GM21515 (cell line): ENCODE results near the gene ASB3.
"Not testable (repeated sequence)": the region's sequence is repeated elsewhere in the genome, so short reads cannot be mapped to it uniquely, and the experiment has no call there.

Experiments used
- ATAC-seq: cut with Tn5 transposase; IDR thresholded peaks from one replicate; pipeline ENCODE4 v1.9.1; 2021; ENCODE audit not compliant: unreplicated experiment

Gene ASB3

DNA sequence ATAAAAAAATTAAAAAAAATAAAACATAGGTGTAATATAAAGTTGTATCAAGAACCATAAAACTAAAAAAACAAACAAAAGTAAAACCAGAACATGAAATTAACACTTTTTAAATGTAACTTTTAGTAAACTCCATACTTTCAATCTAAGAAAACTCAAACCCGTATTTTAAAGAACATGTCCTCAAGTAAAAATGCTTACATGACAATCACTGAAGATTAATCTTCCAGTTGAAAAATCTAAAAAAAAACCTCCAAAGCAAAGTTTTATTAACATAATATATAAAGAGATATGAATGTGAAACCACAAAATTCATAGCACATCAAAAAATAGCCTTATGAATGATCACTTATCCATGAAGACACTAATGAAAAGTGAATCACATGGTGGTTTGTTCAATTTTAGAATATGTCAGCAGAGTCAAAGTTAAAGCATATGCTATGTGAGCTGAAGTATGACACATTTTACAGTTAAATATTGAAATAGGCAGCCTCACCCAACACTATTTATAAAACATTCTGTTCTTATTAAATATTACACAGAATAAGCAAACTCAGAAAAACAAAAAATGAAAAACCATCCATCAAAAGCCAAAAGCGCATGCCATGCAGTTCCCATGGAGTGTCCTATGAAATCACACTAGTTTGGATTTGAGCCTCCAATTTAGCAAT, 42.2 kb downstream of the ASB3 start:
- no peak for ATAC-seq

DNA sequence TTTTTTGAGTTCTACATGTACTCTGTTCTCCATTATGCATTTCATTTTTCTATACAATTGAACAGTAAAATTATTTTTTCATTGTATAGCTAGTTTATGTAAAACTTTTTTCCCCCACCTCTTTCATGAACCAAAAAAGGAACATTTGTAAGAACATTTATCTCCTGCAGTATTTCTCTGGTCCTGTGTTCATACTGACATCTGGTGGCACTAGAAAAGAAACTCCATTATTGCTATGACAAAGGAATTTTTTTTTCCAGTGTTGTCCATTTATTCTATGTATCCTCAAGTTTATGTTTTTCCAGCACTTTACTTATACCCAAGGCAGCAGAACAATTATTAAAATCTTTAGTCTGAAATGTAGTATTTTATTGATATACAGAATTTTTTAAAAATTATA, 46.6 kb downstream of the ASB3 start:
- no peak for ATAC-seq

DNA sequence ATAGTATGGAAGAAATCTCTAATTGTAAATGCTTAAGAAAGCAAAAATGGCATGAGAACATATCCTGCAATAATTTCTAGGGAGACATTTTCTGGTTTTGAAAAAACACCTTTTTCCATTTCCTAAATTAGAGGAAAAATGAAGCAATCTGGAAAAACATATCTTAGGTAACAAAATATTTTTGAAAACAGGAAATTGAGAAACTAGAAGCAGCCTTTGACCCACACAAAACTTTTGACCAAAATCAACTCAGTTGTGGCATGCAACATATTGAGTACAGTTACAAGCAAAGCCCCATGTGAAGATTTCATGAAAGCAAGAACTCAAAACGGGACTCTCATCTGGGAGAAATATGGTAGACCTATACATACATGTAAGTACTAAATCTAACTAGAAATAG, 47.7 kb downstream of the ASB3 start:
- no peak for ATAC-seq

GRCh38 chr2:53737091-53737490, 49.7 kb downstream of the ASB3 start:
- no peak for ATAC-seq

DNA sequence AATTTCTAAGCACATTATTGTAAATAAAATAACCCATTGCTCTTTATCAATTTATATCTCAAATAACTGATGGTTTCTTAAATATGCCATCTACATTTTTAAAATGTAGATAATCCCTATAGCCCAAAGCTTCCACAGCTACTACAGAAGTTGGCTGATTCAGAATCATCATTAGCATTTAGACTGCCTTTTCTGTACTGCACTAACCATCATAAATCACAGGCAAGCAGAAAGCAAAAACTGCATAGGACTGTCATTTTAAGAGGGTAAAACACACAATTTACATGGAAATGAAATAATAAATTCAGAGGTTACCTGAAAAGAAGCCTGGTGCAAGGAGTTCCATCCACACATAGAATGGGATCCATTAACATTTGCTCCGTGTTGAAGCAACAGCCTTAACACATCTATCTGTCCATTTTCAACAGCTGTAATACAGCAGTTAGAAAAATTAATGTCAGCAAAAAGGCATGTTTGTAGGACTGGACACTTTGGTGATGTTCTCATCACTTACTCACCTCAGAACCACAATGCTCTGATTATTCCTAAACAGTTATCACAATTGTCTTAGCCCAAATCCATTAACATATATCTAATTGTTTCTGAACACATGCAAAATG, 57.5 kb downstream of the ASB3 start:
- no peak for ATAC-seq

- ATAC-seq = no peak
Observed at GRCh38 chr2:53727921-53728320, 58.8 kb downstream of the ASB3 start.

- no peak for ATAC-seq
Observed at GRCh38 chr2:53725662-53726061, 61.1 kb downstream of the ASB3 start.

GRCh38 chr2:53724536-53724935, 62.2 kb downstream of the ASB3 start:
- no peak for ATAC-seq

- ATAC-seq = not testable (repeated sequence)
Observed at GRCh38 chr2:53720944-53721343, 65.8 kb downstream of the ASB3 start.

DNA sequence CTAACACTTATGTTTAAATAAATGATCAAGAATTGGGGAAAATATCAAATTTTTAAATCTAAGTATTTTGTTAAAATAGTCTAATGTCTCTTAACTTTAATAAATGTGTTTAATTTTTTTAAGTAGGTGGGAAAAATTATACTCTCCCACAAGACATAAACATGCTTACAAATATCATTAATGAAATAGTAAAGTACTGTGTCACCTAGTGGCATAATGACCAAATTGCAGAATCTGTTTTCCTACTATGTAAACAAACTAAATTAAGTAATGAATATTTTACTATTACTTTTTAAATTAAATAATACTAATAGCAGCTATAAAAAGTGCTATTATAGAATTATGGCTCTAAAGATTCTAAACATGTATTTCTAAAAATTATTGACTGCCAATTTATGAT, 71.2 kb downstream of the ASB3 start:
- ATAC-seq = no peak

- no peak for ATAC-seq
Observed at GRCh38 chr2:53711271-53711780, 75.4 kb downstream of the ASB3 start.

DNA sequence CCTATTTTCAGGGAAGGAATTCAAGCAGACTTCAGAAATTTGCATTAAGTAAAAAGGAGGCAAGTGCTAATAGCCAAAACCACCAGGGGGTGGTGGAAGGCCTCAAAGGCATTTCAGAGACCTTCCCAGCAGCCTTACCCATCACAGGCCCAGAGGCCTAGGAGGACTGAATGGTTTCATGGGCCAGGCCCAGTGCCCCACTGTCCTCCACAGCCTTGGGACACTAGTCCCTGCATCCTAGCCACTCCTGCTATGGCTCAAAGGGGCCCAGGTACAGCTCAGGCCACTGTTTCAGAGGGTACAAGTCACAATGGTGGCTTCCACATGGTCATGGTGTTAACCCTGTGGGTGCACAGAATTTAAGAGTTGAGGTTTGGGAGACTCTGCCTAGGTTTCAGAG, 77.8 kb downstream of the ASB3 start:
- ATAC-seq = no peak

GRCh38 chr2:53701221-53701620, 85.5 kb downstream of the ASB3 start:
- no peak for ATAC-seq

DNA sequence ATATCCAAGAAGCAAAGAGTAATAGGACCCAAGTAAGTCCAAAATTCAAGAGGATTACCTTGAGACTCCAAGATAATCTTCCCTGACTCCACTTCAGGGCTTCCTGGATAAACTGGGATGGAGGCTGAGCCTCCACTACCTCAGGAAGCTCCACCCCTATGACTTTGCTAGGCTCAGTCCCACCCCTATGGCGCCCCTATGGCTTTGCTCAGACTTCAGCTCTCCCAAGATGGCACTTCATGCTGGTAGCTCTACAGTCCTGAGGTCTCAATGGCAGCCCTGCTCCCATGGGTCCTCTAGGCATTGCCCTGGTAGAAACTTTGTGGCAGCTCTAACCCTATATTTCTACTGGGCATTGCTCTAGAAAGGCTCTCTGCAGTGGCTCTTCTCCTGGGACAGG, 89.1 kb downstream of the ASB3 start:
- no peak for ATAC-seq

DNA sequence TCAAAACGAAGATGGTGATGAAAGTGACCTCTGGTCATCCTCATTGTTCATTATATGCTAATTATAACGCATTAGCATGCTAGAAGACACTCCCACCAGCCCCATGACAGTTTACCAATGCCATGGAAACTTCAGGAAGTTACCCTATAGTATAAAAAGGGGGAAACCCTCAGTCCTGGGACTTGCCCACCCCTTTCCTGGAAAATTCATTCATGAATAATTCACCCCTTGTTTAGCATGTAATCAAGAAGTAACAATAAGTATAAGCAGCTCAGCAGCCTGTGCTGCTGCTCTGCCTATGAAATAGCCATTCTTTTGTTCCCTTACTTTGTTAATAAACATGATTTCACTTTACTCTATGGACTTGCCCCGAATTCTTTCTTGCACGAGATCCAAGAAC, 89.7 kb downstream of the ASB3 start:
- no peak for ATAC-seq

- ATAC-seq = no peak
Observed at GRCh38 chr2:53695575-53695974, 91.2 kb downstream of the ASB3 start.

DNA sequence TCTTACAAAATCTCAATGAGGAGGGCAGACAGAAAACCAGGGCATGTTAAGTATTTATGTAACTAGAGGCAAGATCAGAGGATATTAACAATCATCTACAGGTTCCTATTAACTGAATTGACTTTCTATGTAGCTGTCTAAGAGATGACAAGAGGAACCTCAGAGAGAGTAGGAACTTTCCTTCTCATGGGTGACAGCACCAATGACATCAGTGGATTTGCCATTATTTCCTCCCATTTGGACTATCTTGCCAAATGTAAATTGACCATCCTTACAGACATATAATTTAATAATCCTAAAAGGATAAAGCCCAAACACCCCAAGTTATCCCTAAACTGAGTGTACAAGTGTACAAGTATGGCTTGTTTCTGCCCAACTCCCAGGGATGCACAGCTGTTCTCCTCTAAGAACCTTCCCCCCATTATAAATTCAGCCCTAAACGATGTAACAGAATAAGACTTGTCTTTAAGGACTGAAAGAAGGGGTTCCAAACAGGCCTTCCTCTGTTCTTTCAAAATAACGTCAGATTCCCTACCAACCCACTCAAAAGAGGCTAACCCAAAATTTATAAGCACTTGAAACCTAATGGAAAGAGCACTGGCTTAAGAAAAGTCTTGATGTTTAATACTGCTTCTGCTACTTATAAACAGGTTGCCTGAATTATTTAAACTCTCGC, 92.5 kb downstream of the ASB3 start:
- ATAC-seq = no peak

DNA sequence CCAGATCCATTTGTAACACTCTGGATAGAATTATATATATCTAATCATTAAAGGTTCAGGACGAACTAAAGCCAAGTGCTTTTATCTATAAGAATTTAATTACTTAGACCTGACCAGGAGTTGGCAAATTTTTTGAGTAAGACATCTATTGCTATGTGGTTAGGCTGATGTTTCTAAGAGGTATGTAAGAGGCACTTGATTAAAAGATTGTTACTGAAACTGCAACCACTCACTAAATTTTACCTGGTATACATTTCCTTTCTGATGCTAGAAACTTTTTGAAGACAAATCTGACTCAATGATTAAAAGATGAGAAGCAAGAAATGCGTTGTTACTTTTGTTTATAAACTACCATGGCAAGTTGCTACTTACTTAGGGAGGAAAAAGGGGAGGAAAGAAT, 95.9 kb downstream of the ASB3 start:
- no peak for ATAC-seq

GRCh38 chr2:53672881-53673522, 113.8 kb downstream of the ASB3 start:
- no peak for ATAC-seq

DNA sequence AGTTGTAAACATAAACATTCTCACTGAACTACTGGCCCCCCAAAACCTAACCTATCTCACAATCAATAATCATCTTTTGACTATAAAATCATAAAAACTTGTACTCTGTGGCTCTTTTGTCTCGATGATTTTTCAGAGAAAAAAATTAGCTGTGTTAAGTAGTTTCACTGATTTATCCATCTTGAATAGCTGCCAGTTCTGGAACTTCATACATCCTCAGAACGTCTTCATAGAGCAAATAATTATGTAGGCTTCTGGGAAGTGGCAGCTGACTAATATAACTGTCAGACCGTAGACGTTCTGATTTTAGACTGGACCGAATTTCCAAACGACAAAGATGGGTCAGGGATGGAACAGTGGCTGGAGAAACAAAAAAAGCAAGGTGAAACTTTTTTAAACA, 116.4 kb downstream of the ASB3 start:
- ATAC-seq = no peak

GRCh38 chr2:53668624-53669026, 118.1 kb downstream of the ASB3 start:
- no peak for ATAC-seq

- not testable (repeated sequence) for ATAC-seq
Observed at GRCh38 chr2:53667130-53667529, 119.6 kb downstream of the ASB3 start.
